ENCODE measurements around the gene WDR5B.
"Not testable (repeated sequence)": the region's sequence is repeated elsewhere in the genome, so short reads cannot be mapped to it uniquely, and the experiment has no call there.

GRCh38 chr3:122365582-122366378 is 50.1 kb downstream of the WDR5B start:
- TF ChIP-seq CTCF (IDR thresholded peaks at IDR 0.05; ENCODE audit: poor library complexity); EZH2 (IDR thresholded peaks at IDR 0.05; ENCODE audit: borderline replicate concordance): not testable (repeated sequence)
